ENCODE results near the gene LDB2.
"Not testable (repeated sequence)": the region's sequence is repeated elsewhere in the genome, so short reads cannot be mapped to it uniquely, and the experiment has no call there.

The LDB2 gene

GRCh38 chr4:16636304-16636703 is 262.1 kb downstream of the LDB2 start:
- DNase-seq (ENCODE audit: low spot score), result no peak
- no peak for TF ChIP-seq CTCF (IDR thresholded peaks at IDR 0.05)
- Histone ChIP-seq H3K4me3 (no peak overlapping the region), H3K27ac (no peak overlapping the region)

- H3K4me3 ChIP-seq; DNase-seq (ENCODE audit: low spot score); H3K27ac ChIP-seq: not testable (repeated sequence)
Measured at GRCh38 chr4:16629274-16629673, 269.2 kb downstream of the LDB2 start.

- not testable (repeated sequence) for DNase-seq (ENCODE audit: low spot score)
Measured at GRCh38 chr4:16628835-16629234, 269.6 kb downstream of the LDB2 start.

GRCh38 chr4:16627999-16628398 is 270.4 kb downstream of the LDB2 start:
- no peak for DNase-seq (ENCODE audit: low spot score)
- H3K4me3 ChIP-seq, result no peak overlapping the region
- no peak for TF ChIP-seq CTCF (IDR thresholded peaks at IDR 0.05)
- no peak overlapping the region for H3K27ac ChIP-seq

More at GRCh38 chr4:16628835-16629234, 269.6 kb downstream of the LDB2 start:
- not testable (repeated sequence) for H3K27ac ChIP-seq, H3K4me3 ChIP-seq

- no peak for TF ChIP-seq CTCF (IDR thresholded peaks at IDR 0.05)
- H3K27ac ChIP-seq, result no peak overlapping the region
- H3K4me3 ChIP-seq, result no peak overlapping the region
- DNase-seq (ENCODE audit: low spot score), result no peak
Measured at GRCh38 chr4:16626945-16627344, 271.5 kb downstream of the LDB2 start.

- no peak overlapping the region for H3K4me3 ChIP-seq
- TF ChIP-seq CTCF (IDR thresholded peaks at IDR 0.05), result no peak
- DNase-seq (ENCODE audit: low spot score), result no peak
- no peak overlapping the region for H3K27ac ChIP-seq
Measured at GRCh38 chr4:16622826-16623225, 275.6 kb downstream of the LDB2 start.

- no peak for TF ChIP-seq CTCF (IDR thresholded peaks at IDR 0.05)
- DNase-seq (ENCODE audit: low spot score), result no peak
- no peak overlapping the region for H3K4me3 ChIP-seq
Measured at GRCh38 chr4:16617435-16617834, 281.0 kb downstream of the LDB2 start.

GRCh38 chr4:16617011-16617410 is 281.4 kb downstream of the LDB2 start:
- no peak for DNase-seq (ENCODE audit: low spot score)
- TF ChIP-seq CTCF (IDR thresholded peaks at IDR 0.05), result no peak
- no peak overlapping the region for H3K27ac ChIP-seq
- no peak overlapping the region for H3K4me3 ChIP-seq

More at GRCh38 chr4:16617435-16617834, 281.0 kb downstream of the LDB2 start:
- no peak overlapping the region for H3K27ac ChIP-seq
